C4-2B (cell line): ENCODE results near the gene TOP1.

Source experiments
- CTCF ChIP-seq: fragments of 450-650 bp; conservative IDR thresholded peaks from 2 replicates; pipeline ENCODE4 v1.5.1; 2017; ENCODE audit warnings: mild to moderate bottlenecking
- ZFX ChIP-seq: fragments of 450-650 bp; IDR thresholded peaks from 2 replicates; pipeline ENCODE4 v1.6.1; 2017

GRCh38 chr20:41004531-41005360 is 23.9 kb upstream of the TOP1 start:
- TF ChIP-seq CTCF: no peak
- no peak for TF ChIP-seq ZFX
